HUES64 (cell line): Measurements from ENCODE around the gene NAPEPLD.
"Not testable (repeated sequence)": the region's sequence is repeated elsewhere in the genome, so short reads cannot be mapped to it uniquely, and the experiment has no call there.

Experiments
- H3K27ac ChIP-seq: 2 replicates; pipeline ENCODE4 v1.7.0; 2013; ENCODE audit warnings: low read depth, low read length, inconsistent platforms
- H3K27me3 ChIP-seq: 2 replicates; pipeline ENCODE4 v1.6.1; 2013; ENCODE audit warnings: mild to moderate bottlenecking, low read length; ENCODE audit not compliant: insufficient read depth
- H3K36me3 ChIP-seq: 2 replicates; pipeline ENCODE4 v1.6.1; 2013; ENCODE audit warnings: mild to moderate bottlenecking, low read length; ENCODE audit not compliant: insufficient read depth
- H3K4me1 ChIP-seq: 2 replicates; pipeline ENCODE4 v1.6.1; 2013; ENCODE audit warnings: mild to moderate bottlenecking, low read length, moderate library complexity; ENCODE audit not compliant: insufficient read depth
- H3K4me3 ChIP-seq: 2 replicates; pipeline ENCODE4 v1.5.1; 2013; ENCODE audit warnings: mild to moderate bottlenecking, low read length, moderate library complexity
- H3K9ac ChIP-seq: 2 replicates; pipeline ENCODE4 v1.6.1; 2013; ENCODE audit warnings: mild to moderate bottlenecking, low read depth, low read length
- H3K9me3 ChIP-seq: 2 replicates; pipeline ENCODE4 v1.6.1; 2013; ENCODE audit warnings: low read depth, low read length; ENCODE audit not compliant: insufficient read depth
- WGBS: fragments of 150-250, 120-280 bp; methylation state at CpG from one replicate; pipeline ENCODE4 v1.1.7; 2013; ENCODE audit warnings: missing lambda C conversion rate; 5-methylcytosine and 5-hydroxymethylcytosine counted together

Gene NAPEPLD

GRCh38 chr7:103121641-103122040 lies 27.3 kb downstream of the NAPEPLD start:
- Histone ChIP-seq H3K9me3 (no peaks in the 10 kb centered on the region), H3K36me3 (peaks cover 21% of the 10 kb centered on the region)

DNA sequence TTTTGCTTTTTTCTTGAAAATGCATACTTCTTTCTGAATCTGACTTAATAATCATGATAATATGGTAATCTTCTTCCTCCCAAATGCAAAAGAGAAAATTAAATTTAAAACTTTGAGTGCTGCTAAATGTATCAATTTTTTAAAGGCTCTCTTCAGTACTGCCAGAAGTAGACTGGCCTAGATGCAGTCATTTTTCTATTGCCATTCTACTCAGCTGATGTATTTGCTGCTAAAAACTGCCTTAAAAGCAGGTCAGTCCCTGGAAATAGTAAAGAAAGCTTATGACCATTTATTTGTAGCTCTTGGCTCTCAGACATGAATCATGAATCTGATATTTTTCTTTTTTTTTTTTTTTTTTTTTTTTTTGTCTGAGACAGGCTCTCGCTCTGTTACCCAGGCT lies 28.5 kb downstream of the NAPEPLD start:
- Histone ChIP-seq H3K27me3 (no peaks in the 10 kb centered on the region), H3K4me3 (no peak overlapping the region), H3K4me1 (no peaks in the 10 kb centered on the region), H3K9me3 (no peaks in the 10 kb centered on the region), H3K9ac (no peak overlapping the region), H3K36me3 (peaks cover 18% of the 10 kb centered on the region), H3K27ac (no peak overlapping the region)
- WGBS: 100% methylated on average over 1 of the region's 1 CpG

More at GRCh38 chr7:103121641-103122040, 27.3 kb downstream of the NAPEPLD start:
- H3K4me3 ChIP-seq: no peak overlapping the region
- H3K9ac ChIP-seq: no peak overlapping the region
- H3K27me3 ChIP-seq: no peaks in the 10 kb centered on the region
- H3K27ac ChIP-seq: no peak overlapping the region
- H3K4me1 ChIP-seq: no peaks in the 10 kb centered on the region

DNA sequence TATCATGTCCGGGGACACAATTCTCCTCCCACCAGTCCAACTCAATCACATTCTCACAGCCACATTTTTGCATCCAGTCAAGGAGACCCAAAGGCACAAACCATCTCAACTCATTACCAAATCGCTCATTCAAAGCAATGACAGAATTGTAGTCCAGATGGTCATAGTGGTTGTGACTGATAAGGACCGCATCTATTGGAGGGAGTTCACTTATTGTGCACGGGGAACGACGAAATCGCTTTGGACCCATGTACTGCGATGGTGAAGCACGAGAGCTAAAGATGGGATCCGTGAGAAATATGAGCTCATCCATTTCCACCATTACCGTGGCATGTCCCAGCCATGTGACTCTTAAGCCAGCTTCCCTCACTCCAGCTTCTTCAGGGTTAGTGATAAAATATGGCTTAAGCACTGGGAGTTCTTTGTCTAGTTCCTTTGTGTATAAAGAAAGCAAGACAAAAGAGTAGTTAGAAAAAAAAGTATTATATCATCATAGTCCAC lies 29.1 kb downstream of the NAPEPLD start:
- Histone ChIP-seq H3K36me3 (peaks cover 13% of the 10 kb centered on the region), H3K27ac (no peak overlapping the region)
- WGBS: 97% methylated on average over 11 of the region's 11 CpGs

DNA sequence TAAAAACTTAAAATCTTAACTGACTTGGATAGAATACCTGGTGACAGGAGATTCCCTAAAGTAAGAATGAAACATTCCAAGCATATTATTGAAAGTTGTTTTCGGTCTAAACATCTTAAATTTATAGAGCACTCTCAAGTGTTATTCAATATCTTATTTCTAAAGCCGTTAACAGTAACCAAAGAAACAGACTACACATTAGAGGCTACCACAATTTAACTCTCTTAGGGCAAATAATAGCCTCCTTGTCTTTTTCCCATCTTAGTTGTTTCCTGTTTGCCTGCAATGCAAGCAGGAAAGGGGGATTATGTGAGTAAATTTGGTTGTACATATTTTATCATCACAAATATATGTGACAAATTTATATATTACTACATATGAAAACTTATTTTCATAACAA lies 31.4 kb downstream of the NAPEPLD start:
- WGBS: 97% methylated on average over 2 of the region's 2 CpGs
- H3K9ac ChIP-seq: no peak overlapping the region
- H3K4me1 ChIP-seq: peaks cover 3% of the 10 kb centered on the region; the same call in 1 of the 2 replicates
- H3K27ac ChIP-seq: no peak overlapping the region
- peaks cover 15% of the 10 kb centered on the region for H3K36me3 ChIP-seq
- H3K4me3 ChIP-seq: no peak overlapping the region
- H3K9me3 ChIP-seq: no peaks in the 10 kb centered on the region
- H3K27me3 ChIP-seq: no peaks in the 10 kb centered on the region

More for the DNA sequence above, 29.1 kb downstream of the NAPEPLD start:
- H3K4me3 ChIP-seq: no peak overlapping the region
- no peaks in the 10 kb centered on the region for H3K4me1 ChIP-seq
- H3K27me3 ChIP-seq: no peaks in the 10 kb centered on the region
- H3K9ac ChIP-seq: no peak overlapping the region
- H3K9me3 ChIP-seq: no peaks in the 10 kb centered on the region

DNA sequence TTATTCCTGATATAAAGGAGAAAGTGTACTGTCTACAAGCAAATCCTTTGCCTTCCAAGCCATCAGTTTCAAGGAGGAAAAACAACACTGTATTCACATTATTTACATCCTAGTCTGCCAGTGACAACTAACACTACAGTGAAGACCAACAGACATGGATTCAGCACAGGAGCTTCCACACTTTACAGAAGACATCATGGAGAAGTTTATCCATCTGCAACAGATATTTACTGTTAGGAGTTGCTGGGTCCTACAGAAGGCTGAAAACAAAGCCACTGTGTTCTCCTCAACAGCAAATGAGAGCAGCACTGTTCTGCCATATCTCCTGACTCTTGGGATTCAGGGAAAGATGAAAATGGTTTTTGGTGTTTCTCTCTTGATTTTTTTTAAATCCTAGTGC lies 31.9 kb downstream of the NAPEPLD start:
- Histone ChIP-seq H3K4me3 (no peak overlapping the region), H3K36me3 (peaks cover 15% of the 10 kb centered on the region), H3K9ac (no peak overlapping the region), H3K27me3 (no peaks in the 10 kb centered on the region), H3K4me1 (peaks cover 3% of the 10 kb centered on the region; the same call in 1 of the 2 replicates), H3K27ac (no peak overlapping the region), H3K9me3 (no peaks in the 10 kb centered on the region)

GRCh38 chr7:103116511-103116910 lies 32.4 kb downstream of the NAPEPLD start:
- no peak overlapping the region for H3K4me3 ChIP-seq
- no peaks in the 10 kb centered on the region for H3K27me3 ChIP-seq
- no peaks in the 10 kb centered on the region for H3K9me3 ChIP-seq
- no peak overlapping the region for H3K9ac ChIP-seq
- H3K4me1 ChIP-seq: peaks cover 3% of the 10 kb centered on the region; the same call in 1 of the 2 replicates
- no peak overlapping the region for H3K27ac ChIP-seq
- WGBS: 91% methylated on average over 1 of the region's 1 CpG
- peaks cover 15% of the 10 kb centered on the region for H3K36me3 ChIP-seq

DNA sequence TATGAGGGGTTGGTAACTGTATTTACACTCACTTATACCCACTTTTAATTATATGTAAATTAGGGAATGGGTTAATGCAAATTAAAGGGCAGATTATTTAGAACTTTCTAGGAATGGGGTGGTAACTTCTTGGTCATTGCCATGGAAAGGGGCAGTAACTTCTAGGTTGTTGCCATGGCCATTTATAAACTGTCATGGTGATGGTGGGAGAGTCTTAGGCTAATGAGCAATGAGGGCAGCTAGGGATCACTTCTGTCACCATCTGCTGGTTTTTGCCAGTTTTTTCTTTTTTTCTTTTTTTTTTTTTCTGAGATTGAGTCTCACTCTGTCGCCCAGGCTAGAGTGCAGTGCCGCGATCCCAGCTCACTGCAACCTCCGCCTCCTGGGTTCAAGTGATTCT lies 33.1 kb downstream of the NAPEPLD start:
- Histone ChIP-seq H3K4me3 (no peak overlapping the region), H3K36me3 (peaks cover 15% of the 10 kb centered on the region), H3K9ac (no peak overlapping the region), H3K4me1 (peaks cover 3% of the 10 kb centered on the region; the same call in 1 of the 2 replicates), H3K27me3 (no peaks in the 10 kb centered on the region), H3K27ac (no peak overlapping the region), H3K9me3 (no peaks in the 10 kb centered on the region)
- WGBS: 96% methylated on average over 4 of the region's 4 CpGs

- WGBS: 87% methylated on average over 1 of the region's 1 CpG
- no peak overlapping the region for H3K4me3 ChIP-seq
- H3K9me3 ChIP-seq: no peaks in the 10 kb centered on the region
- H3K9ac ChIP-seq: no peak overlapping the region
- H3K4me1 ChIP-seq: peaks cover 3% of the 10 kb centered on the region; the same call in 1 of the 2 replicates
- no peak overlapping the region for H3K27ac ChIP-seq
- H3K36me3 ChIP-seq: peaks cover 11% of the 10 kb centered on the region
- no peaks in the 10 kb centered on the region for H3K27me3 ChIP-seq
These were observed 34.3 kb downstream of the NAPEPLD start for GRCh38 chr7:103114576-103115008.

DNA sequence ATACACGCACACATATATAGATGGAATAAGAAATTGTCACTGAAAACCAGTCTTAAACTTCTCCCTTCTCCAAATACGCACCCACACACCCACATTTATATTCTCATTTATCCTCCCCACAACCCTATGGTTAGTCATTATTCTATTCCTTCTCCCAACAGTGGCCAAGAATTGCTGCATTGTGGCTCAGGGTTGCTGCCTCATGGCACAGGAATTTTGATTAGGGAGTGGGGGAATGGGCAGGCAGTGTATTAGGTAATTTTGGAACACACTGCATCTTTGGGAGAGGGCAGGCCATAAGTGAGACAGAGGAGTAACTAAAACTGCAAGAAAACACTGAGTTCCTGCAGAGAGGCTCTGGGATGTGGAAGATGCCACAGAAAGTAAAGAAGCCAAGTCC lies 35.7 kb downstream of the NAPEPLD start:
- Histone ChIP-seq H3K27ac (no peak overlapping the region), H3K9me3 (no peaks in the 10 kb centered on the region), H3K4me1 (peaks cover 3% of the 10 kb centered on the region; the same call in 1 of the 2 replicates), H3K36me3 (peaks cover 7% of the 10 kb centered on the region; the same call in 1 of the 2 replicates), H3K27me3 (no peaks in the 10 kb centered on the region), H3K9ac (no peak overlapping the region), H3K4me3 (no peak overlapping the region)
- WGBS: 89% methylated on average over 2 of the region's 2 CpGs

DNA sequence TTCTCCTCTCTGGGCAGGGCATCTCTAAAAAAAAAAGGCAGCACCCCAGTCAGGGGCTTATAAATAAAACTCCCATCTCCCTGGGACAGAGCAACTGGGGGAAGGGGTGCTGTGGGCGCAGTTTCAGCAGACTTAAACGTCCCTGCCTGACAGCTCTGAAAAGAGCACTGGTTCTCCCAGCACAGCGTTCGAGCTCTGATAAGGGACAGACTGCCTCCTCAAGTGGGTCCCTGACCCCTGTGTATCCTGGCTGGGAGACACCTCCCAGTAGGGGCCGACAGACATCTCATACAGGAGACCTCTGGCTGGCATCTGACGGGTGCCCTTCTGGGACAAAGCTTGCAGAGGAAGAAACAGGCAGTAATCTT lies 42.2 kb downstream of the NAPEPLD start:
- not testable (repeated sequence) for H3K27me3 ChIP-seq, H3K9me3 ChIP-seq, H3K4me3 ChIP-seq, H3K27ac ChIP-seq
- Histone ChIP-seq H3K9ac (0 out of 2 replicates have a peak overlapping the region, but pooled peaks have one; percentile 0), H3K4me1 (peaks cover 11% of the 10 kb centered on the region; the same call in 1 of the 2 replicates), H3K36me3 (peaks cover 17% of the 10 kb centered on the region)
- 66% methylated on average over 6 of the region's 6 CpGs for WGBS

DNA sequence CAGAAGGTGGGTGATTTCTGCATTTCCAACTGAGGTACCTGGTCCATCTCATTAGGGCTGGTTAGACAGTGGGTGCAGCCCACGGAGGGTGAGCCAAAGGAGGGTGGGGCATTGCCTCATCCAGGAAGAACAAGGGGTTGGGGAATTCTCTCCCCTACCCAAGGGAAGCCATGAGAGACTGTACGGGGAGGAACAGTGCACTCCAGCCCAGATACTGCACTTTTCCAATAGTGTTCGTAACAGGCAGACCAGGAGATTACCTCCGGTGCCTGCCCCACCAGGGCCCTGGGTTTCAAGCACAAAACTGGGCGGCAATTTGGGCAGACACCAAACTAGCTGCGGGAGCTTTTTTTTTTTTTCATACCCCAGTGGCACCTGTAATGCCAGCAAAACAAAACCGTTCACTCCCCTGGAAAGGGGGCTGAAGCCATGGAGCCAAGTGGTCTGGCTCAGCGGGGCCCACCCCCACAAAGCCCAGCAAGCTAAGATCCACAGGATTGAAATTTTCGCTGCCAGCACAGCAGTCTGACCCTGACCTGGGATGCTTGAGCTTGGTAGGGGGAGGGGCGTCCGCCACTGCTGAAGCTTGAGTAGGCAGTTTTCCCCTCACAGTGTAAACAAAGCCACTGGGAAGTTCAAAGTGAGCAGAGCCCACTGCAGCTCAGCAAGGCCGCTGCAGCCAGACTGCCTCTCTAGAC lies 42.7 kb downstream of the NAPEPLD start:
- peaks cover 11% of the 10 kb centered on the region; the same call in 1 of the 2 replicates for H3K4me1 ChIP-seq
- H3K9ac ChIP-seq: 0 out of 2 replicates have a peak overlapping the region, but pooled peaks have one; percentile 0
- peak overlapping the region; percentile 58; the same call in 1 of the 2 replicates for H3K27ac ChIP-seq
- no peaks in the 10 kb centered on the region for H3K27me3 ChIP-seq
- peaks cover 21% of the 10 kb centered on the region for H3K36me3 ChIP-seq
- no peak overlapping the region for H3K4me3 ChIP-seq
- WGBS: 39% methylated on average over 12 of the region's 12 CpGs
- H3K9me3 ChIP-seq: no peaks in the 10 kb centered on the region
